UCSD-AML1 (cell line): ENCODE data around the gene REXO5.
A peak's percentile ranks its signal among the peaks of the same experiment; 100 is the strongest.
"Not testable (repeated sequence)": the region's sequence is repeated elsewhere in the genome, so short reads cannot be mapped to it uniquely, and the experiment has no call there.

Experiments used
- DNase-seq: peaks from one replicate; lab custom pipeline; 2025; ENCODE audit not compliant: unreplicated experiment; lab: John Stamatoyannopoulos, UW

Gene REXO5

GRCh38 chr16:20847550-20847949 lies 41.2 kb downstream of the REXO5 start:
- no peak for DNase-seq

GRCh38 chr16:20849589-20850390 lies 43.5 kb downstream of the REXO5 start:
- DNase-seq: peak; percentile 65

GRCh38 chr16:20850981-20851380 lies 44.7 kb downstream of the REXO5 start:
- DNase-seq: no peak

GRCh38 chr16:20851601-20852000 lies 45.3 kb downstream of the REXO5 start:
- DNase-seq: no peak

- no peak for DNase-seq
Observed at GRCh38 chr16:20853143-20853542, 46.8 kb downstream of the REXO5 start.

- DNase-seq: no peak
Observed at GRCh38 chr16:20853981-20854620, 47.8 kb downstream of the REXO5 start.

- no peak for DNase-seq
Observed at GRCh38 chr16:20854963-20855362, 48.6 kb downstream of the REXO5 start.

GRCh38 chr16:20857281-20857680 lies 51.0 kb downstream of the REXO5 start:
- DNase-seq: no peak

GRCh38 chr16:20859229-20859628 lies 52.9 kb downstream of the REXO5 start:
- no peak for DNase-seq

- DNase-seq: no peak
Observed at GRCh38 chr16:20859699-20860098, 53.4 kb downstream of the REXO5 start.

GRCh38 chr16:20860361-20860760 lies 54.0 kb downstream of the REXO5 start:
- DNase-seq: no peak

GRCh38 chr16:20860995-20861394 lies 54.7 kb downstream of the REXO5 start:
- not testable (repeated sequence) for DNase-seq

GRCh38 chr16:20862162-20862960 lies 56.0 kb downstream of the REXO5 start:
- DNase-seq: no peak

- not testable (repeated sequence) for DNase-seq
Observed at GRCh38 chr16:20864376-20864775, 58.0 kb downstream of the REXO5 start.

- no peak for DNase-seq
Observed at GRCh38 chr16:20865420-20866131, 59.2 kb downstream of the REXO5 start.

GRCh38 chr16:20866145-20866772 lies 59.9 kb downstream of the REXO5 start:
- DNase-seq: peak; percentile 64

- DNase-seq: no peak
Observed at GRCh38 chr16:20866801-20867200, 60.5 kb downstream of the REXO5 start.

- no peak for DNase-seq
Observed at GRCh38 chr16:20867585-20867984, 61.3 kb downstream of the REXO5 start.

- no peak for DNase-seq
Observed at GRCh38 chr16:20868890-20869289, 62.6 kb downstream of the REXO5 start.

GRCh38 chr16:20870122-20870820 lies 63.9 kb downstream of the REXO5 start:
- no peak for DNase-seq
